Type B pancreatic cell (in vitro differentiated cells): ENCODE measurements around the gene MSH3. TPM values are rescaled to one million over a fixed set of nuclear protein-coding genes. Genes with fewer than 3 reads are reported as not detected.

Experiments
- DNase-seq: peaks from one replicate; pipeline ENCODE4 v3.0.0; 2021; ENCODE audit warnings: mixed read lengths; ENCODE audit not compliant: unreplicated experiment; ENCODE audit errors: extremely low spot score
- H3K27ac Mint-ChIP-seq: 2 replicates; pipeline ENCODE4 v1.8.0; 2021; ENCODE audit warnings: mild to moderate bottlenecking, mixed read lengths
- H3K27me3 Mint-ChIP-seq: 2 replicates; pipeline ENCODE4 v1.8.0; 2021; ENCODE audit warnings: mixed read lengths
- H3K36me3 Mint-ChIP-seq: 2 replicates; pipeline ENCODE4 v1.8.0; 2021; ENCODE audit warnings: mixed read lengths
- H3K4me1 Mint-ChIP-seq: one replicate; pipeline ENCODE4 v1.8.0; 2021; ENCODE audit warnings: mixed read lengths; ENCODE audit not compliant: unreplicated experiment
- H3K4me3 Mint-ChIP-seq: 2 replicates; pipeline ENCODE4 v1.8.0; 2021; ENCODE audit warnings: mild to moderate bottlenecking, mixed read lengths
- H3K9me3 Mint-ChIP-seq: 2 replicates; pipeline ENCODE4 v1.8.0; 2021; ENCODE audit warnings: mixed read lengths
- total RNA-seq: library from RNA; stranded (reverse); gene quantifications from 2 replicates; pipeline ENCODE4 v1.2.1, GENCODE V29; 2021; ENCODE audit warnings: low replicate concordance
- TF ChIP-seq, protein P1 (sequence below): fragments of 200-600 bp; sonication (generic); conservative IDR thresholded peaks from 2 replicates; pipeline ENCODE4 v1.5.0; 2021; ENCODE audit warnings: antibody characterized with exemption, mild to moderate bottlenecking

Gene MSH3
- total RNA-seq, 1 donor from 2014 or later: 13.9 TPM

- peaks cover 12% of the 10 kb centered on the region for H3K36me3 Mint-ChIP-seq
- peaks cover 4% of the 10 kb centered on the region for H3K4me1 Mint-ChIP-seq
- TF ChIP-seq, protein P1, sequence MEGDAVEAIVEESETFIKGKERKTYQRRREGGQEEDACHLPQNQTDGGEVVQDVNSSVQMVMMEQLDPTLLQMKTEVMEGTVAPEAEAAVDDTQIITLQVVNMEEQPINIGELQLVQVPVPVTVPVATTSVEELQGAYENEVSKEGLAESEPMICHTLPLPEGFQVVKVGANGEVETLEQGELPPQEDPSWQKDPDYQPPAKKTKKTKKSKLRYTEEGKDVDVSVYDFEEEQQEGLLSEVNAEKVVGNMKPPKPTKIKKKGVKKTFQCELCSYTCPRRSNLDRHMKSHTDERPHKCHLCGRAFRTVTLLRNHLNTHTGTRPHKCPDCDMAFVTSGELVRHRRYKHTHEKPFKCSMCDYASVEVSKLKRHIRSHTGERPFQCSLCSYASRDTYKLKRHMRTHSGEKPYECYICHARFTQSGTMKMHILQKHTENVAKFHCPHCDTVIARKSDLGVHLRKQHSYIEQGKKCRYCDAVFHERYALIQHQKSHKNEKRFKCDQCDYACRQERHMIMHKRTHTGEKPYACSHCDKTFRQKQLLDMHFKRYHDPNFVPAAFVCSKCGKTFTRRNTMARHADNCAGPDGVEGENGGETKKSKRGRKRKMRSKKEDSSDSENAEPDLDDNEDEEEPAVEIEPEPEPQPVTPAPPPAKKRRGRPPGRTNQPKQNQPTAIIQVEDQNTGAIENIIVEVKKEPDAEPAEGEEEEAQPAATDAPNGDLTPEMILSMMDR: no peak
- H3K27ac Mint-ChIP-seq: no peak overlapping the region
- H3K4me3 Mint-ChIP-seq: no peak overlapping the region
- no peaks in the 10 kb centered on the region for H3K9me3 Mint-ChIP-seq
- no peak for DNase-seq
- no peaks in the 10 kb centered on the region for H3K27me3 Mint-ChIP-seq
These were observed 211.9 kb downstream of the MSH3 start for GRCh38 chr5:80866371-80866770.

DNA sequence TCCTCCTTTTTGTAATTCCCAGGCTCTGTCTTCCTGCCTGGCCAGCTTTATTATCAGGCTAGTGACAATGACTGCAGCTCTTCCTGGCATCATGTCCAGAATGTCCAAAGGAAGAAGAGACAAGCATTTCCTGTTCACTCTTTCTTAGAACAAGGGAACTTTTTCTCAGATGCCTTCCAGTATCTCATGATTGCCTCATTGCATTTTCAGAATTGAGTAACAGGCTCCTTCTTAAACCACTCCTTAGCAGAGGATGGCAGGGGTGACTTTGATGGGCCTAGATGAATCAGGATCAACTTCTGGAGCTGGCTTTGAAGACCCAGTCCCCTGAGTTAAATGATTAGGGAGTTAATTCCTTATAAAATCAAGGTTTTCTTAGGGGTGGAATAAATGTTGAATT is 212.8 kb downstream of the MSH3 start:
- peaks cover 4% of the 10 kb centered on the region for H3K4me1 Mint-ChIP-seq
- DNase-seq: no peak
- peaks cover 15% of the 10 kb centered on the region for H3K36me3 Mint-ChIP-seq
- no peak overlapping the region for H3K4me3 Mint-ChIP-seq
- H3K9me3 Mint-ChIP-seq: no peaks in the 10 kb centered on the region
- TF ChIP-seq, protein P1: no peak
- no peaks in the 10 kb centered on the region for H3K27me3 Mint-ChIP-seq
- no peak overlapping the region for H3K27ac Mint-ChIP-seq

GRCh38 chr5:80870442-80870841 is 216.0 kb downstream of the MSH3 start:
- Mint-ChIP-seq H3K4me3 (no peak overlapping the region), H3K36me3 (peaks cover 14% of the 10 kb centered on the region), H3K27ac (no peak overlapping the region), H3K9me3 (no peaks in the 10 kb centered on the region), H3K4me1 (no peaks in the 10 kb centered on the region), H3K27me3 (no peaks in the 10 kb centered on the region)
- TF ChIP-seq, protein P1: no peak
- no peak for DNase-seq

- Mint-ChIP-seq H3K36me3 (peaks cover 11% of the 10 kb centered on the region), H3K9me3 (no peaks in the 10 kb centered on the region), H3K4me1 (no peaks in the 10 kb centered on the region), H3K4me3 (no peak overlapping the region), H3K27me3 (no peaks in the 10 kb centered on the region), H3K27ac (no peak overlapping the region)
- TF ChIP-seq, protein P1: no peak
- no peak for DNase-seq
These were observed 217.1 kb downstream of the MSH3 start for GRCh38 chr5:80871541-80871961.

- no peaks in the 10 kb centered on the region for H3K27me3 Mint-ChIP-seq
- DNase-seq: no peak
- H3K9me3 Mint-ChIP-seq: no peaks in the 10 kb centered on the region
- no peak overlapping the region for H3K27ac Mint-ChIP-seq
- no peaks in the 10 kb centered on the region for H3K4me1 Mint-ChIP-seq
- TF ChIP-seq, protein P1: no peak
- no peak overlapping the region for H3K4me3 Mint-ChIP-seq
- H3K36me3 Mint-ChIP-seq: peaks cover 20% of the 10 kb centered on the region
These were observed 219.7 kb downstream of the MSH3 start for GRCh38 chr5:80874162-80874561.

GRCh38 chr5:80877592-80877991 is 223.1 kb downstream of the MSH3 start:
- Mint-ChIP-seq H3K4me3 (no peak overlapping the region), H3K27me3 (no peaks in the 10 kb centered on the region), H3K4me1 (no peaks in the 10 kb centered on the region), H3K27ac (no peak overlapping the region), H3K9me3 (peaks cover 11% of the 10 kb centered on the region), H3K36me3 (peaks cover 32% of the 10 kb centered on the region)
- DNase-seq: no peak
- TF ChIP-seq, protein P1: no peak
